Measurements from ENCODE around the gene DDX10.
A peak's percentile ranks its signal among the peaks of the same experiment; 100 is the strongest.

The DDX10 gene

DNA sequence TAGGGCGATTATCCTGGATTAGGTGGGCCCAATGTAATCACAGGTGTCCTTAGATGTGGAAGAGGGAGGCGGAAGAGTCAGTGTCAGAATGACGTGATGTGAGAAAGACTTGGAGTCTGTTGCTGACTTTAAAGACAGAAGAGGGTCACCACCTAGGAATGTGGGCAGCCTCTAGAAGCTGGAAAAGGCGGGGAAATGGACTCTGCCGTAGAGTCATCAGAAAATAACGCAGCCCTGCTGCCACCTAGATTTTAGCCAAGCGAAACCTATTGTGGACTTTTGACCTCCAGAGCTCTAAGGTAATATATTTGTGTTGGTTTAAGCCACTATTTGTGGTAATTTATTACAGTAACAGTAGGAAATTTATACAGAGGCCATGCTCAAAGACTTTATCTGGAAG, 4.8 kb downstream of the DDX10 start:
- DNase-seq (ENCODE audit: low read depth in 2 of 2), result no peak
- TF ChIP-seq, protein P1, sequence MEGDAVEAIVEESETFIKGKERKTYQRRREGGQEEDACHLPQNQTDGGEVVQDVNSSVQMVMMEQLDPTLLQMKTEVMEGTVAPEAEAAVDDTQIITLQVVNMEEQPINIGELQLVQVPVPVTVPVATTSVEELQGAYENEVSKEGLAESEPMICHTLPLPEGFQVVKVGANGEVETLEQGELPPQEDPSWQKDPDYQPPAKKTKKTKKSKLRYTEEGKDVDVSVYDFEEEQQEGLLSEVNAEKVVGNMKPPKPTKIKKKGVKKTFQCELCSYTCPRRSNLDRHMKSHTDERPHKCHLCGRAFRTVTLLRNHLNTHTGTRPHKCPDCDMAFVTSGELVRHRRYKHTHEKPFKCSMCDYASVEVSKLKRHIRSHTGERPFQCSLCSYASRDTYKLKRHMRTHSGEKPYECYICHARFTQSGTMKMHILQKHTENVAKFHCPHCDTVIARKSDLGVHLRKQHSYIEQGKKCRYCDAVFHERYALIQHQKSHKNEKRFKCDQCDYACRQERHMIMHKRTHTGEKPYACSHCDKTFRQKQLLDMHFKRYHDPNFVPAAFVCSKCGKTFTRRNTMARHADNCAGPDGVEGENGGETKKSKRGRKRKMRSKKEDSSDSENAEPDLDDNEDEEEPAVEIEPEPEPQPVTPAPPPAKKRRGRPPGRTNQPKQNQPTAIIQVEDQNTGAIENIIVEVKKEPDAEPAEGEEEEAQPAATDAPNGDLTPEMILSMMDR (IDR thresholded peaks at IDR 0.05; ENCODE audit: low read depth, low read length), result no peak
- no peak overlapping the region for H3K4me3 ChIP-seq (replicated peaks in 1 of 2; ENCODE audit: low read depth in 2 of 2, low read length in 2 of 2)

DNA sequence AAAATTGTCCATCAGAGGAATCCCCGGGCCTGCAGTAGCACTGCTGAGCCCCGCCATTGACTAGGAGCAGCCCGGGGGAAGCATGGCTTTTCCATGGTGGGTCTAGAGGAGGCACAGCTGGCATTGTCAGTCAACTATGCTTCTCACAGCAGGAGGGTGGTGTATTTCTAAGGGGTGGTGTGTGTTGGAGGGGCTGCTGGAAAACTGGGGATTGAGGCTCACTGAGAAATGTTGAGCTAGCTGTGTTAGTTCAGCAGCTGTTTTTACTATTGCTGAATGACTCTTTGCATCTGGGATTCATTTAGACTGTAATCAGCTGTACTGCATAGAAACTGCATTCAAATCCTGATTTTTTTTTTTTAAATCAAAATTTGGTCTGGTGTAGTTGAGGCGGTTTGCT, 5.6 kb downstream of the DDX10 start:
- no peak overlapping the region for H3K4me3 ChIP-seq (replicated peaks in 1 of 2; ENCODE audit: low read depth in 2 of 2, low read length in 2 of 2)
- TF ChIP-seq, protein P1 (IDR thresholded peaks at IDR 0.05; ENCODE audit: low read depth, low read length), result no peak
- no peak for DNase-seq (ENCODE audit: low read depth in 2 of 2)

DNA sequence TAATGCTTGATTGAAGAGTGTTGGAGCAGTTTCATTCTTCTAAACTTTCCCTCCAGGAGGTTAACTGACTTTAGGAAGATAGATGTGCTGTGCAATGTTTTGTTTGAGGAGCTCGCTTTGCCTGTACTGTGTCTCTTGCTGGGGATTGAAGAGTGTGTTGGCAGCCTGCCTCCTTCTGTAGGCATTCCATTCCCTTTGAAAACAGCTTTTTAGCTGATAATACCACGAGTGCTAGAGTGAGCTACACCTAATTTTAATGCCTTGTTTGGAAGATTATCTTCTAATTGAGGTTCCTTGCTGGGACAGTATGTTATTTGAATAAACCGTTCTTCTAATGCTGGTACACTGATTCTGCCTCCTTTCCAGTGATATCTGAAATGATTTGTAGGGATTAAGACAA, 7.2 kb downstream of the DDX10 start:
- no peak overlapping the region for H3K4me3 ChIP-seq (replicated peaks in 1 of 2; ENCODE audit: low read depth in 2 of 2, low read length in 2 of 2)
- peak; percentile 58 to 84 for DNase-seq (ENCODE audit: low read depth in 2 of 2)

DNA sequence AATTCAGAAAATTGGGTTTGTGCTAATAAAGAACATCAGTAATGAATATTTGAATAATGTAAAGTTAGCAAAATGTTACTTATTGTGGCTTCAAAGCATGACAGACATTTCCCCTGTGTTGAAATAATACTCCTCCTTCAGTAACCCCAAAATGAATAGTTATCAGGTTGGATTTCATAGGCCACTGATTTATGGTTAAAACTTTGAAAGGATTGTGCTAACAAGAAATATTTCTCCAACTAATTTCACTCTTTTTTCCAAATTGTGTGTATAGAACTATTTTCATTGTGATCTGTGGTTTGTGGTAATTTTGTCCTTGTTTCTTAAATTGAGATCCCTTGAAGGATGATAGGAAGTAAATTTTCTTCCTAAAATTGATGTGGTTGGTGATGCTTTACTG, 7.9 kb downstream of the DDX10 start:
- no peak for DNase-seq (ENCODE audit: low read depth in 2 of 2)
- TF ChIP-seq, protein P1 (IDR thresholded peaks at IDR 0.05; ENCODE audit: low read depth, low read length), result no peak
- H3K4me3 ChIP-seq (replicated peaks in 1 of 2; ENCODE audit: low read depth in 2 of 2, low read length in 2 of 2), result no peak overlapping the region

More for the DNA sequence above, 7.2 kb downstream of the DDX10 start:
- TF ChIP-seq, protein P1 (IDR thresholded peaks at IDR 0.05; ENCODE audit: low read depth, low read length), result no peak

DNA sequence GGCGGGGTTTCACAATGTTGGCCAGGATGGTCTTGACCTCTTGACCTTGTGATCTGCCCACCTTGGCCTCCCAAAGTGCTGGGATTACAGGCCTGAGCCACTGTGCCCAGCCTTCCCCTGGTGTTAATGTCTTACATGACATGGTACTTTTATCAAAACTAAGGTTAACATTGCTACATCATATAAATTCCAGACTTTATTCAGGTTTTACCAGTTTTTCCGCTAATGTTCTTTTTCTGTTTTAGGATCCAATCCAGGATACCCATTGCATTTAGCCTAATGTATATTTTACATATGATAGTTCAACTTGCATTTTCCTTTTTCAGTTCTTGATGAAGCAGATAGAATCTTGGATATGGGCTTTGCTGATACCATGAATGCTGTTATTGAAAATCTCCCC, 14.2 kb downstream of the DDX10 start:
- no peak overlapping the region for H3K4me3 ChIP-seq (replicated peaks in 1 of 2; ENCODE audit: low read depth in 2 of 2, low read length in 2 of 2)
- no peak for DNase-seq (ENCODE audit: low read depth in 2 of 2)
- TF ChIP-seq, protein P1 (IDR thresholded peaks at IDR 0.05; ENCODE audit: low read depth, low read length), result no peak

DNA sequence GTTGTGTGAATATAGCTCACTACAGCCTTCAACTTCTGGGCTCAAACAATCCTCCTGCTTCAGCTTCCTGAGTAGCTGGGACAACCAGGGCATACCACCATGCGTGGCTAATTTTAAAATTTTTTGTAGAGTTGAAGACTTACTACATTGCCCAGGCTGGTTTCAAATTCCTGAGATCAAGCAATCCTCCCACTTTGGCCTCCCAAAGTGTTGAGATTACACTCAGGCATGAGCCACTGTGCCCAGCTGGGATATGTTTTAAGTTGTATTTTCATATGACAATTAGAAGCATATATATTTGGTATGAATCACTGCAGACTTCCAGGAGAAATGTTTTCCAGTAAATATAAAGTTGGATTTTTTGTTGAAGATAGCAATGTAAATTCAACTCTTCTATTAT, 15.4 kb downstream of the DDX10 start:
- peak; percentile 30 to 47 for DNase-seq (ENCODE audit: low read depth in 2 of 2)

More for the DNA sequence above, 15.4 kb downstream of the DDX10 start:
- H3K4me3 ChIP-seq (replicated peaks in 1 of 2; ENCODE audit: low read depth in 2 of 2, low read length in 2 of 2), result no peak overlapping the region
- TF ChIP-seq, protein P1 (IDR thresholded peaks at IDR 0.05; ENCODE audit: low read depth, low read length), result no peak

Measured in cardiac fibroblast (primary cell).